NCI-H2081 treated with DMSO at 0.1 percent for 48 hours (cell line): ENCODE results near the gene MTHFSD.

Experiments
- DNase-seq: peaks from one replicate; lab custom pipeline; 2025; lab: John Stamatoyannopoulos, UW

MTHFSD gene

DNA sequence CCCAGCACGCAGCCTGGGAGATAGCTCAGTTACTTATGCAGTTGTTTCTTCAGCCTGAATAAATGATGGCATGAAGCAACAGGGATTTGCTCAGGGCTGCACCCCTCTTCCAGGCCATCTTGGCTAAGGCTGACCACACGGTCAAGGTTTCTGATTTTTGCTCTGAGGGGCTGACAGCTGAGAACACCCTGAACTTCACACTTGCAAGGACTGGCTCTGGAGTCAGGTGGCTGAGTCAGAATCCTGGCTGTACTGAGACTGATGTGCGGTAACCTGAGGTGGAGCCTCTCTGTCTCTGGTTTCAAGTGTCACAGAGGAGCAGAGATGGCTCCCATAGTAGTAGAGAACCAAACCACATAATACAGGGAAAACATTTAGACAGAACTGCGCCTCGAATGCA is 4.8 kb downstream of the MTHFSD start:
- DNase-seq: no peak

DNA sequence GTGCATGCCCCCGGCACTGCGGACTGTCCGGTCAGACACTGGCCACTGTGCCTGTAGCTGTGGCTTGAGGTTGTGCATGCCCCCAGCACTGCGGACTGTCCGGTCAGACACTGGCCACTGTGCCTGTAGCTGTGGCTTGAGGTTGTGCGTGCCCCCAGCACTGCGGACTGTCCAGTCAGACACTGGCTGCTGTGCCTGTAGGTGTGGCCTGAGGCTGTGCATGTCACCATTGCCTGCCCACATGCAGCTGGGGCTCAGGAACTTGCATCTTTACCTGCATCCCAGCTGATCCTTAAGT is 5.2 kb downstream of the MTHFSD start:
- no peak for DNase-seq

DNA sequence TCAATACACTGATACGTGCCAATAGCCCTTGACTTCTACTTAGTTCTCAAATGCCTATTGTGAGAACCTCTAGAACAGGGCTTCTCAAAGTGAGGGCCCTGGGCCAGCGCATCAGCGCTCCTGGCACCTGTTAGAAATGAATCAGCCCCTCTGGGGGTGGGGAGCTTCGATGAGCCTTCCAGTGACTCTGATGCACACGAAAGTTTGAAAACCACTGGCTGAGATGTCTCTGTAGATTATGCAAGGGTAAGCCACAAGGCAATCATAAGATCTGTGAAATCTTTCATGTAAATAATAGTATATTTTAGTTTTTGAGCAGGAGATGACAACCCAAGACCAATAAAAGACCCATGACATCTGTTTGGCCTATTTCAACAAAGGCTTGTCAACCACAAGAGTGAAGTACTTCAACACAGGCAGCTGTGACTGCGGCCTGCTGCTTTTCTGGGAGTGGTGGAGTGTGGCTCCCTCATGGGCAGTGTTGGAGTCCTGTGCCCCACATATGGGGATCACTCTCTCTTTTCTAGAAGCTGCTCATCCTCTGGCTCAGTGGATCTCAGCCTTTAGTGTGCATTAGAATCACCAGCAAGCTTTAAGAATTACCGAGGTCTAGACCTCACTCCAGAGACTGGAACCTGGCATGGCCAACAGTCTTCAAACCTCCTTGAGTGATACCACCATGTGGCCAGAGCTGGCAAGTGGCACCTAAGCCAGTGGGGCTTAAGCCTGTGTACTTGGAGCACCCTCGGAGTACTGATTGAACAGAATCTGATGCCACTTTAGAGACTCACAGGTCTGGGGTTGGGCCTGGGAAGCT is 5.8 kb downstream of the MTHFSD start:
- no peak for DNase-seq

DNA sequence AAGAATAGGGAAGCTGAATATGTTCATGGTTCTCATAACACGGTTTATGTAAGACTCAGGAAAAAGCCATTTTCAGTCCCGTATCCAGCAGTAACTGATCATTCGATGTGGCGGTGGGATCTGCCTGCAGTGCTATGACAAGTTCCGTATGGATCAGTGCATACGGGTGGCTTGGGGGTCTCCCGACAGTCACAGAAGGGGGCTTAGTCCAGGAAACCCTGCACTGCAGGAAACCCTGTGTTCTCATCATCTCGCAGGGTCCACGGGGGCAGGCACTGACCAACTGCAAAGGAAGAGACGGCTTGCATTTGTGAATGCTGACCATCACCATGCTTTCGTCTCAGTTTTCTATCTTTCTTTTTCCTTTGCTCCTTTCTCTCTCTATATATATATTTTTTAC is 7.7 kb downstream of the MTHFSD start:
- no peak for DNase-seq

DNA sequence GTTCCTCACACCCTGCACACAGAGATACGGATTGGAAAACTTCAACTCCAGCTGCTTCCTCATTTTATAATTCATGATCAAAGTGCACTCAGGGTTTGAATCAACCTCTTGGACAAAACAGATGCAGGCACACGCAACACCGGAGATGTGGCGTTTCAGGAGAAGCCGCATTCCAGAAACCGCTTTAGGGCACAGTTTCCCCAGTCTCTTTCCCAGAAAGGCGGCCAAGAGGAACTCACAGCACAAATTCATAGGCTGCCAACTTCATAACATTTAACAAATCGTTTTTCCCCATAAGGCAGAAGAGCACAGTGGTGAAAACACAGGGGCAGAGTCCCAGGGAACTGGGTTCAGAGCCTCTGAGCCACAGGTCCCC is 8.4 kb downstream of the MTHFSD start:
- DNase-seq: no peak

DNA sequence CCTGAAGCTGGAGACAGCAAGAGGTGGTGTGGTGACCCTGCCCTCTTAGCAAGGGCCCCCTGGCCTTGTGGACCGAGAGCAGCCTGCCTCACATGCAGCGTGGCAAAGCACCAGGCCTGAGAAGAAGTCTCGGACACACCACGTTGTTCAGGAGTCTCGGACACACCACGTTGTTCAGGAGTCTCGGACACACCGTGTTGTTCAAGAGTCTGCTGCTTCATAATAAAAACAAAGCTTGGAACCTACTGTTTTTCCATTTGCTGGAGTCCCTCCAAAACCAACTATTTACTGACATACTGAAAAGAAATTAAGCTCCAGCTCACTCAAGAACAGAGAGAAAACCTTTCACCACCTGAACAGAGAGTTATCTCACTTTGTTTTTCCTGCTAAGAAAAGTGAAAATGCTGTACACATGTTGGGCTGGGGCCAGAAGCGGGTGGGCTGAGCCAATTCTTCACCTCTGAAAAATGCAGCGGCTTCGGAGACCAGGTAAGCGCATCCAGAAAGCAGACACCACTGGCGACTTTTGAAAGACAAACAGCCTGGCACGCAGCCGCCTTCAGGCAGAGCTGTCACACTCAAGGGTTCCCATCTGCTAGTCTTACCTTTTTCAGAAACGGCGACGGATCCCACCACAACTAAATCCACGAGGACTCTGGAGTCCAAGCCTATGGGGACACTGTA is 8.9 kb downstream of the MTHFSD start:
- DNase-seq: no peak

DNA sequence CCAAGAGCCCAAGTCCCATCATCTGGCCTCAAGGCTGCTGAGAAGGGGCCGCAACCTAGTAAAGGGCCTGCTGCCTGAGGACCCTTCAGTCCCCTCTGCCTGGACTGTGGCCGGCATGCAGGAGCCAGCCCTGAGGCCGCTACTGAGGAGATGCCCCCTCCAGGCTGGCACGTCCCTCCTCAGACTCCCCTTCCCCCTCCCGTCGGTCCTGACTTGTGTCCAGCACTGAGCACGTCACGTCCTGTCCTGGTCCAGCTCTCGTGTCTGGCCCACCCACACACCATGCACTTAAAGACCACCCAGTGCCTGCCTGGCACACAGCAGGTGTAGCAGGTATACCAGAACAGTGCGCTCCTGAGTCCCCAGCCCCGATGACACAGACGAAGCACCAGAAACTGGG is 9.6 kb downstream of the MTHFSD start:
- DNase-seq: no peak

DNA sequence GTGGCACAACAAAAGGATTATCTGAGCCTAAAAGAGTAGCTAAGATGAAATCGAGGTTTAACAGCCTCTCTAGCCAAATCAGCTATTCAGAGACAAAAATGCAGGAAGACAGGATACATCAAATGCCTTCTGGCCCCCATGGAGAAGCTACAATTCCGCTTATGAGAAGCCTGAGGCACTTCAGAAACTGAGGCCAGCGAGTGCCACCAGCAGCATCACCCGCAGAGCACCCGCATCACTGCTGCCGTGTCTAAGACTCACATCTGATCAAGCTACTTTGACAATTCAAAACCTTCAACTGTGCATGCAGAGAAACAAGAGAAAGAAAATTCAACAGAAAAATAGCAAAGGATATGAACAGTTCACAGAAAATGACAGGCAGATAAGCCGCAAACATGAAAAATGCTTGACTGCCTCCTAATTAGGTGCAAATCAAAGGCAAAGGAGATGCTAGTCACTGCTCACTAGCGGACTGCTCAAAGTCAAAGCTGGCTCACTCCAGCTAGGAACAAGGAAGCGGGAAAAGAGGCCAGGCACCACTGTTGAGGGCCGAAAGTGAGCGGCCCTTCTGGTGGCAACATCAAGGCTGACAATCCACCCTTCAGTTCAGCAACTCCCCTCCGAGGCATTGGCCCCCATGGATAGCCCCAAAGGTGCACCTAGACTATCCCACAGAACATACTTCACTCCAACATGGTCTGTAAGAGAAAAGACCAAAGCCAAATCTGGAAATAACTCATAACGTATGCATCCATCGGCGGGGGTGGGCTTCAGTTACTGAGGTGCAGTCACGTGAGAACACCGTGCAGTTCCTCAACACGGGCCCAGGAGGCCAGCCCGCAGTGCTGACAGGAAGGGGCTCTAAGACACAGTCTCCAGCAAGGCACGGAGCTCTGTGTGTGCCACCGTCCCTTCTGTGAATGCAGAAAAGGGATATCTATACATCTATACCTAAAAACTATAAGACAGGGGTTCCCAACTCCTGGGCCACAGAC is 12.0 kb downstream of the MTHFSD start:
- no peak for DNase-seq

DNA sequence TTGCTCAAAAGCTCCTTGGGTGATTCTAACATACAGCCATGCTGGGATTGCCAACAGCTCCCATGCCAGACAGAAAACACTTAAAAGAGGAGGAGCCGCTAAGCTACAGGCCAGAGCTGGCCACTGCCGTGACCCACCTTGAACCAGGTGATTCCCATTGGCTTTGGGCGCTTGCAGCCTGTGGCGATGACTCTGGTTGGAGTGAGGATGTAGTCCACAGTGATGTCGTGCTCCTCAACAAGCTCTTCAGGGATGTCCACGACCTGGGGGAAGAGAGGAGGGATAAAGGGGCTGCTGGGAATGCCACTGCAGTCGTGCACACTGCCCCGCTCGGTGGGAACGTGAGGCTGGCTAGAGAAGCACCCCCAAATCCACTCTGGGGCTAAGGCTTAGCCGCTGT is 13.5 kb downstream of the MTHFSD start:
- no peak for DNase-seq

DNA sequence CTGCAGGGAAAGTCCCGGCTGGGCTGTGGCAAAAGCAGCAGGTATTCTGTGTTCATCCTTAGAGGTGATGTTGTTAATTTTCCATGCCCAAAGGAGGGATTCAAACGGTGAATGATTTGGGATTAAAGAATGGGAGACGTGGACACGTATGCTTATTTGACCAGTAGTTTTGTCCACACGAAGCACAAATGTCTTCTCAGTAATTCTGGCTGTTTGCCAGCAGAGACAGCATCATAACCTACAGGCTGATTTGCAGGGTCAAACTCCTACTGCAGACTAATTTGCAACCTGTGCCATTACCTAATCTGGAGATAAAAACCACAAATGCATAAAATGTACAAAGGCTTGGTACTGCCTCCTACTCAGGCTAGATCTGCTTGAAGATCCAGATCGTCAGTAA is 14.1 kb downstream of the MTHFSD start:
- DNase-seq: no peak

DNA sequence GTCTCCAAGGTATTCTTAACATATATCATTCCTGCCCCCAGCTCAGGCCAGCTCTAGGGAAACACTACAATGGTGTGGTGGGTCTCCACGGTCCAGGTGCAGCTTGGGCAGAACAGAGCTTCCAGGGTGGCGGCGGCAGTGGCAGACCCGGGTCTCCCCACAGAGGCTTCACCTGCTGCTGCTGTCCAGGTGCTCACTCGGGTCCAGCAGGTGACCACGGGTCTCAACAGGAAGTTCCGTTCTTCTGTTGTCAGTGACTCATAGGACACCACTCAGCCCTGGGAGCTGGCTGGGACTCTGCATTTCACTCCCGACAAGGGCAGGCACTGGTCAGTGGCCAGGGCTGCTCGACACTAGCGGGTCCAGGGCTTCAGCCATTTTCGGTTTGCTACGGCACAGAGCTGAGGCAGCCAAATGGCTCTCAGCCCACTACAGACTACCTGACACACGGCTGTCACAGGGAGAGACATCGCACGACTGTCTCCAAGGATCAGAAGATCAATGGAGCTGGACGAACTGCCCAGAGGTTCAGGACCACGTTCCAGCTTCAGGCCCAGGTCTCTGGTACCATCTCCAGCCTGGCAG is 16.7 kb downstream of the MTHFSD start:
- DNase-seq: no peak

DNA sequence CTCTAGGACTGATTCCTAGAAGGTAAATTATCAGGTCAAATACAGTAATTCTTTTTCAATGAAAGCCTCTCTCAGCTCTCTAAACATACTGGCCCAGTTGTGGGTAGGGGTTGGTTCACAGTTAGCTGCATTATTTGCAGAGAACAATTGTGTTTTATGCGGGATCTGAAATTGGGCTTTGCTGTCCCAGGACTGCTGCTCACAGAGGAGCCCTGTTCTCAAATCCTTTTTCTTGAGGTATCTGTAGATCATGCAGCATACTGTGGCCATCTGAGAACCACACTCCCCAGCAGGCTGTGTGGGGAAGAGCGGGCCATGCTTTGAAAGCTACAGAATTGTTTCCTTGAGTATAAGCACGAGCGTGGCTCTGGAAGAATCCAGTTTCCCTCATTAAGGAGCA is 17.5 kb downstream of the MTHFSD start:
- DNase-seq: no peak

DNA sequence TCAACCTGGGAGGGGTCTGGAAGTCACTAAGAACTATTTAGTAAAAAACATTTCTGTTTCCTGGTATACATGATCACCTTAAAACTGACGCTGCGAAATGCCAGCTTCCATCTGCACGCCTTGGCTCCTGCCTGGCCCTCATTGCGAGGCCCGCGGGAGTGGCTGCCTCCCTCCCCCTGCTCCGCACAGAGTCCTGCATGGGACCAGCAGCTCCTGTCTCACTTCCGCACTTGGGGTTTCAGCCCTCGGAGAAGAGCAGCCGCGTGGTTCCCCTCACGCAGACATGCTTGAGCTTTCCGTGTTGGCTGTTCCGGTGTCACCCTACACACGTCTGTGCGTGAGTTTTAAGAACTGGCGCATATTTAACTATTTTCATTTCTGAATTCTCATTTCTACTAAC is 18.4 kb downstream of the MTHFSD start:
- DNase-seq: no peak

DNA sequence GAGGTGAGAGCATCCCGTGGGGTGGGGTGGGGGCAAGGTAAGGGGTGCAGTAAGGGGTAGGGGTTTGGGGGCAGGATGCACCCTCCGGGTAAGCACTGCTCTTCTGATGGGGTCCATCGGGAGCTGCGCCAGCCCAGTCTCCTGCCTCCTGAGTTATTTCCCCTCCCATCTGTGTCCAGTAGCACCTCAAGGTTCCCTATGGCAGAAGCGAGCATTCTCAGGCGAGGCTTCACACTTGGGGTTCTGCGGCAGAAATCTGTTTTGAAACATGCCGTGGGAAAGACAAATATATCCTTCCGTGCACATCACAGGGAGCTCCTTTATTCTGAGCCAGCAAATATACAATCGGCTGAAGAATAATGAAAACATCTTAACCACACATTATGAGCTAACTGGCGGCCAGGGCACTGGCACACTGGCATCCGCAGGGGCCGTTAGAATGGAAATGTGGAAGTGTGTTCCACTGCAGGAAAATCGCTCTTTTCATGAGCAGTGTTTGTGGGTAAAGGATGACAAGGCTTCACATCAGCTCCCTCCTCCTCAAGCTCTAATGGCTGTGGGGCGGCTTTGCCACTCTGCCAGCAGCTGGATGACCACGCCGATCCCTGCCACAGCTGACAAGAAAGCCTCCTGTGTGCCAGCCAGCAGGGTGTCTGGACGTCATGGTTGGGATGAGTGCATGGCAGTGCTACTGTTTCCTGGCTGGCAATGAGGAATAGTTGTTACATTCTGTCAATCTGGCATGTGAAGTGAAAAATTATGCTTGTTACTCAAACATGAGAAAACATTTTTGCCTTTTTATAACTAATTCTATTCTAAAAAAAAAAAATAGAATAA is 20.0 kb downstream of the MTHFSD start:
- no peak for DNase-seq

DNA sequence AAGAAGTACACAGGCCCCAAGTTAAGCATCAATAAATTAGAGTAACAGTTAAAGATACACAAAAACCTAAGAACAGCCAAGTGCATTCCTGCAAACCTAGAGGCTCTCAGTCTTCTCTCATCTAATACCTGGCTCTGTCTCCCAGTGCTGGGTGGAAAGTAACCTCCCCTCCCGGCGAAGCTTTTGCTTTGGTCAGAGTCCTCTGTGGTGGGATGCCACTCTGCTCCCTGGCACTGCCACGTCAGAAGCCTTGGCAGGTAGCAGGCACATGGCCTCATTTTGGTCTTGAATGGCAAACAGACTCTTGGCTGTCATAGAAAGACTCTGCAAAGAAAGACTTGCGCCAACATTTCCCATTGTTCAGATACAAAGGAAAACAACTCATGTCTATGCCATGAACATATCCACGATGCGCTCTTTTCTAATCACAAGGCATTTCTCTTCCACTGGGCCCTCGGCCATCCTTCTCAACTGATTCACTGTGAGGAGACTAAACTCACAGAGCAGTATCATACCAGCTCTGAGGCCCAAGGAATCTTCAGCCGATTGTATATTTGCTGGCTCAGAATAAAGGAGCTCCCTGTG is 21.2 kb downstream of the MTHFSD start:
- DNase-seq: no peak

DNA sequence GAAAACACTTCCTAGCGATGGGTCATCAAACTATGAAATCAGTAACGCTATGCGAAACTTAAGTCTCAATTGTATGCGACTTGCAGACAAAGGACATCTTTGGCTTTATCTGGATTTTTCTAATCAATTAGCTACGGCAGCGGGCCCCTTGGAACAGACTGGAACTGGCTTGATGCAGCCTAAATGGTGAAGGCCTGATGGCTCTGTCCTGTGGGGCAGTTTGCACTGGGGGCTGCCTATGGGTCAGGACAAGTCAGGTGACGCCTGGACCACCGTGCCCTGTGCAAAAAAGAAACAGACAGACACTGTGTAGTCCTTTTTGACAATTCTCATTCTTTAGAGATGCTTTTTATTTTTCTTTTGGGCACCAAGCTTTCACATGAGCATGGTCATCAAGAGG is 22.0 kb downstream of the MTHFSD start:
- no peak for DNase-seq

DNA sequence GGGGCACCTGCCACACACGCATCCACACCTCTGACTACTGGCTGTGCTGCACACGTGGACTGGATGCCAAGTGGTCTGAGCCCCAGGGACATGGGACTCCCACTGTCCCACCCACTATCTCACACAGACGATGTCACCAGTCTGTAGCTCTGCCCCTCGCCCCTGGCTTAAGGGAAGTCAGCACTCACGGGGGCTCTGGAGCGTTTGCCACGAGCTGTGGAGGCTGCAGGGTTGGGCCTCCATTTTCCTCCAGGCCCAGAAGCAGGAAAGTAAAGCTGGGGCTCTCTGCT is 22.6 kb downstream of the MTHFSD start:
- DNase-seq: no peak

DNA sequence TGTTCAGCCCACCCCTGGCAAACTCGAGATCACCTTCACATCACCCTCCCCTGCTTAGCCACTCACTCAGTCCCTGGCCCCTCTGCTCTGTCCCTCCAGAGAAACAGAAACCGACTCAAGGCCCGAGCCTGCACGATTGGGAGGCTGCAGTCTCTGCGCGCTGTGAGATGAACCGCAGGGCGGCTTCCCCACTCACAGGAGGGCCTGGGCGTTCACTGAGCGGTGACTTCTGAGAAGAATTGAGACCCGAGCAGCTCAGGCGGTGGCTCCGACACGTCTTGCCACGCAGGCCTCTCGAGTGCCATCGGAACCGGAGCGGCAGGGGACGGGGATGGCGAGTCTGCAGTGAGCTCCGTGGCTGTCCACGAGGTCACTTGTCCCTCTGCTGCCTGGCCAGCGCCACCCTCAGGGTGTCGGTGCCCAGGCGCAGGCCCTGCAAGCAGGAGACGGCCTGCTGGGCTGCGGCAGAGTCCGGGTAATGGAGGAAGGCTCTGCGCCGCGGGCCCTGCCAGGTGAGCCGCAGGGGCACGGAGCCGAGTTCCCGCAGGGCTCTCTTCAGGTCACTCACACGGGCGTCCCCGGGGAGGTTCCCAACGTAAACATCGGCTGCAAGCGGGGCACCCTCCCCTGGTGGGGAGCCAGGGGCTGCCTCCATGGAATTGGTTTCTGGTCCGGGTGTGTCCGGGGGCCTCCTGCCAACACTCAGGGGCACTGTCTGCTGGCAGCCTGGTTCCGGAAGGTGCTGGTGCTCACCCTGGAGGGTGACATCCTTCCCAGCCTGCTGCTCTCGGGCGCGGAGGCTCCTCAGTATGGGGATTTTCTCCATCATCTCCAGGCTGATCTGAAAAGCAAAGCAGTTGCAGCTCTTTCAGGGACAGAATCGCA is 23.2 kb downstream of the MTHFSD start:
- DNase-seq: no peak

DNA sequence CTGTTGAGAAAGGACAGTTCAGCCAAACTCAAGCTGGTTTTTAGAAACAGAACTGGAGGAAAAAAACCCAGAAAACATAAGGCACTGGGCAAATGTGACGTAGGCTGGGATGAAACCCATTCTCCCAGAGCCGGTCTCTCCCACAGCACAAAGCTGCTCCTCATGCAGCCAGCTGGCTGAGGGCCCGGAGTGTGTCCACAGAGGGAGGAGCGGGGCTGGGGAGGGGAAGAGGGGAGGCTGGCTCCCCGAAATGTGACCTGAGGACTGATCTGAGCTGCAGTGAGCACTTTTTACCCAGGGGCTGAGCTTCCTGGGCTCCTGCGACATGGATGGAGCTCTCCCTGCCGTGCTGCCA is 23.9 kb downstream of the MTHFSD start:
- no peak for DNase-seq
